Spinal cord (tissue), 10 donors: ENCODE measurements around the gene TTLL7. TPM values are rescaled to one million over a fixed set of nuclear protein-coding genes. Genes with fewer than 3 reads are reported as not detected.
"Not testable (repeated sequence)": the region's sequence is repeated elsewhere in the genome, so short reads cannot be mapped to it uniquely, and the experiment has no call there.

Experiments
- DNase-seq, 6 donors: peaks; one replicate each; pipeline versions ENCODE4 v3.0.0 to v3.0.0-alpha.2; 2013 to 2015; ENCODE audit warnings: low spot score in 6 of 6, low read depth in 4 of 6
- H3K27ac ChIP-seq: one replicate; pipeline ENCODE4 v1.5.1; 2013; ENCODE audit warnings: low read depth, low read length, control low read depth
- H3K27me3 ChIP-seq: one replicate; pipeline ENCODE4 v1.6.1; 2013; ENCODE audit warnings: low read length; ENCODE audit not compliant: control insufficient read depth, insufficient read depth
- H3K36me3 ChIP-seq: one replicate; pipeline ENCODE4 v1.6.1; 2013; ENCODE audit warnings: low read length; ENCODE audit not compliant: control insufficient read depth, insufficient read depth
- H3K4me1 ChIP-seq: one replicate; pipeline ENCODE4 v1.6.1; 2013; ENCODE audit warnings: low read length; ENCODE audit not compliant: control insufficient read depth, insufficient read depth
- H3K4me3 ChIP-seq: one replicate; pipeline ENCODE4 v1.5.1; 2013; ENCODE audit warnings: low read depth, low read length, control low read depth
- H3K9me3 ChIP-seq: one replicate; pipeline ENCODE4 v1.6.1; 2013; ENCODE audit warnings: low read length; ENCODE audit not compliant: control insufficient read depth, insufficient read depth
- WGBS: methylation state at CpG from one replicate; pipeline ENCODE4 v1.1.5; 2013; ENCODE audit warnings: missing lambda C conversion rate; ENCODE audit not compliant: insufficient coverage; 5-methylcytosine and 5-hydroxymethylcytosine counted together
- polyA plus RNA-seq, 2 donors: library from polyadenylated mRNA; unstranded; fragments of 120-200 nt; gene quantifications; one replicate each; pipeline ENCODE4 v1.2.1, GENCODE V29; 2013; ENCODE audit not compliant: insufficient read length in 2 of 2
- total RNA-seq, 2 donors: library from RNA; depleted of rRNA in 1 of 2; stranded (reverse); fragments of 120-200 nt in 1 of 2; fragments of >200 nt in 1 of 2; gene quantifications; one replicate each; pipeline versions ENCODE4 v1.2.3 to v1.2.4, GENCODE V29; 2013 to 2014
- donor health status: healthy.

Gene TTLL7
- total and polyA plus RNA-seq, 4 donors = 29.0 to 94.0 (median 38.1) TPM

- no peaks in the 10 kb centered on the region for H3K36me3 ChIP-seq
- H3K9me3 ChIP-seq = no peaks in the 10 kb centered on the region
- H3K4me1 ChIP-seq = no peaks in the 10 kb centered on the region
- no peaks in the 10 kb centered on the region for H3K27me3 ChIP-seq
- H3K4me3 ChIP-seq = no peak overlapping the region
- no peak for DNase-seq
- H3K27ac ChIP-seq = no peak overlapping the region
These were observed 71.9 kb downstream of the TTLL7 start for GRCh38 chr1:83927061-83927460.

- no peak overlapping the region for H3K27ac ChIP-seq
- H3K4me1 ChIP-seq = no peaks in the 10 kb centered on the region
- no peak overlapping the region for H3K4me3 ChIP-seq
- no peaks in the 10 kb centered on the region for H3K36me3 ChIP-seq
- H3K27me3 ChIP-seq = no peaks in the 10 kb centered on the region
- no CpG with 5 or more reads among the region's 2 CpGs for WGBS
- no peak for DNase-seq
- no peaks in the 10 kb centered on the region for H3K9me3 ChIP-seq
These were observed 75.4 kb downstream of the TTLL7 start for GRCh38 chr1:83923553-83923952.

GRCh38 chr1:83922431-83922830, 76.5 kb downstream of the TTLL7 start:
- Histone ChIP-seq H3K9me3 (no peaks in the 10 kb centered on the region), H3K36me3 (no peaks in the 10 kb centered on the region), H3K4me1 (no peaks in the 10 kb centered on the region), H3K4me3 (no peak overlapping the region), H3K27me3 (no peaks in the 10 kb centered on the region), H3K27ac (no peak overlapping the region)
- WGBS = no CpG with 5 or more reads among the region's 1 CpG
- no peak for DNase-seq

GRCh38 chr1:83920320-83920719, 78.6 kb downstream of the TTLL7 start:
- DNase-seq = no peak
- no peak overlapping the region for H3K4me3 ChIP-seq
- WGBS = no CpG with 5 or more reads among the region's 1 CpG
- H3K4me1 ChIP-seq = no peaks in the 10 kb centered on the region
- H3K27me3 ChIP-seq = no peaks in the 10 kb centered on the region
- H3K36me3 ChIP-seq = no peaks in the 10 kb centered on the region
- no peak overlapping the region for H3K27ac ChIP-seq
- H3K9me3 ChIP-seq = no peaks in the 10 kb centered on the region

- no peaks in the 10 kb centered on the region for H3K4me1 ChIP-seq
- H3K27me3 ChIP-seq = no peaks in the 10 kb centered on the region
- peaks cover 2% of the 10 kb centered on the region for H3K9me3 ChIP-seq
- no peaks in the 10 kb centered on the region for H3K36me3 ChIP-seq
- H3K27ac ChIP-seq = no peak overlapping the region
- no peak overlapping the region for H3K4me3 ChIP-seq
- no CpG with 5 or more reads among the region's 1 CpG for WGBS
- DNase-seq = no peak
These were observed 79.1 kb downstream of the TTLL7 start for GRCh38 chr1:83919872-83920271.

GRCh38 chr1:83918688-83919285, 80.1 kb downstream of the TTLL7 start:
- Histone ChIP-seq H3K36me3 (no peaks in the 10 kb centered on the region), H3K4me3 (no peak overlapping the region), H3K27ac (no peak overlapping the region), H3K9me3 (peaks cover 2% of the 10 kb centered on the region), H3K4me1 (no peaks in the 10 kb centered on the region), H3K27me3 (no peaks in the 10 kb centered on the region)
- no CpG with 5 or more reads among the region's 2 CpGs for WGBS
- DNase-seq = no peak

- DNase-seq = no peak
- no peaks in the 10 kb centered on the region for H3K27me3 ChIP-seq
- no peak overlapping the region for H3K4me3 ChIP-seq
- no peaks in the 10 kb centered on the region for H3K4me1 ChIP-seq
- WGBS = no CpG with 5 or more reads among the region's 1 CpG
- no peaks in the 10 kb centered on the region for H3K36me3 ChIP-seq
- peaks cover 2% of the 10 kb centered on the region for H3K9me3 ChIP-seq
- H3K27ac ChIP-seq = no peak overlapping the region
These were observed 81.0 kb downstream of the TTLL7 start for GRCh38 chr1:83917959-83918358.

GRCh38 chr1:83916094-83916493, 82.8 kb downstream of the TTLL7 start:
- H3K27me3 ChIP-seq, H3K9me3 ChIP-seq, H3K36me3 ChIP-seq, H3K4me1 ChIP-seq, H3K27ac ChIP-seq, H3K4me3 ChIP-seq, DNase-seq: not testable (repeated sequence)
- no CpG with 5 or more reads among the region's 1 CpG for WGBS

GRCh38 chr1:83912876-83913275, 86.1 kb downstream of the TTLL7 start:
- WGBS = 38% methylated on average over 2 of the region's 2 CpGs
- Histone ChIP-seq H3K27me3 (no peaks in the 10 kb centered on the region), H3K4me1 (no peaks in the 10 kb centered on the region), H3K27ac (no peak overlapping the region), H3K36me3 (no peaks in the 10 kb centered on the region), H3K9me3 (peaks cover 2% of the 10 kb centered on the region), H3K4me3 (no peak overlapping the region)
- DNase-seq = no peak

GRCh38 chr1:83910461-83910860, 88.5 kb downstream of the TTLL7 start:
- H3K27ac ChIP-seq = no peak overlapping the region
- DNase-seq = no peak
- H3K9me3 ChIP-seq = peaks cover 2% of the 10 kb centered on the region
- no CpG with 5 or more reads among the region's 3 CpGs for WGBS
- H3K4me1 ChIP-seq = no peaks in the 10 kb centered on the region
- no peaks in the 10 kb centered on the region for H3K27me3 ChIP-seq
- no peaks in the 10 kb centered on the region for H3K36me3 ChIP-seq
- H3K4me3 ChIP-seq = no peak overlapping the region
